H1 (cell line): Measurements from ENCODE around the gene MRPS24. TPM values are rescaled to one million over a fixed set of nuclear protein-coding genes. Genes with fewer than 3 reads are reported as not detected.

Experiments
- CTCF ChIA-PET: fragments of 300-600 bp; sonication (Branson Sonifier 250); formaldehyde crosslinking; loops from one replicate; lab custom pipeline; 2021; ENCODE audit not compliant: partially characterized antibody; lab: Charles Lee
- POLR2A ChIA-PET: fragments of 300-600 bp; sonication (Branson Sonifier 250); formaldehyde crosslinking; loops from one replicate; lab custom pipeline; 2021; ENCODE audit warnings: inconsistent platforms; ENCODE audit not compliant: partially characterized antibody; lab: Charles Lee
- DNase-seq, 2 experiments: peaks; one replicate each; pipeline versions ENCODE4 v3.0.0 to v3.0.0-alpha.2; 2010 to 2022; ENCODE audit warnings: low spot score in 2 of 2, low read depth in 1 of 2, mixed read lengths in 1 of 2
- FAIRE-seq: peaks from 2 replicates; lab custom pipeline; 2011; peaks lifted over from hg19 to GRCh38; lab: Jason Lieb, UNC
- H2AFZ ChIP-seq: 2 replicates; pipeline ENCODE4 v1.8.1; 2012; ENCODE audit warnings: low read length, inconsistent platforms
- H2AK5ac ChIP-seq: 2 replicates; pipeline ENCODE4 v1.6.1; 2013; ENCODE audit warnings: low read depth, low read length
- H2BK120ac ChIP-seq: replicated peaks from 2 replicates; pipeline ENCODE3; 2013; ENCODE audit warnings: low read depth, low read length, inconsistent platforms
- H2BK12ac ChIP-seq: 2 replicates; pipeline ENCODE4 v1.6.1; 2013; ENCODE audit warnings: low read depth, low read length
- H2BK15ac ChIP-seq: 2 replicates; pipeline ENCODE4 v1.6.1; 2013; ENCODE audit warnings: low read length
- H2BK20ac ChIP-seq: 2 replicates; pipeline ENCODE4 v1.6.1; 2013; ENCODE audit warnings: low read length
- H2BK5ac ChIP-seq: 2 replicates; pipeline ENCODE4 v1.6.1; 2013; ENCODE audit warnings: low read depth, low read length
- H3K14ac ChIP-seq: 2 replicates; pipeline ENCODE4 v1.6.1; 2013; ENCODE audit warnings: inconsistent platforms; ENCODE audit not compliant: insufficient read length
- H3K18ac ChIP-seq: 2 replicates; pipeline ENCODE4 v1.6.1; 2013; ENCODE audit warnings: low read length; ENCODE audit errors: extremely low read depth
- H3K23ac ChIP-seq: 2 replicates; pipeline ENCODE4 v1.6.1; 2013; ENCODE audit warnings: inconsistent platforms; ENCODE audit not compliant: insufficient read length
- H3K23me2 ChIP-seq: 2 replicates; pipeline ENCODE4 v1.6.1; 2013; ENCODE audit warnings: low read depth, low read length
- H3K27ac ChIP-seq: 2 replicates; pipeline ENCODE4 v1.6.1; 2011; ENCODE audit warnings: low read depth, low read length, inconsistent platforms
- H3K27me3 ChIP-seq, 4 experiments: replicated peaks in 1 of 4; 1 replicate in 1 of 4; 2 replicates in 3 of 4; pipeline versions ENCODE4 v1.6.1 to v1.8.1; 2011 to 2013; ENCODE audit warnings: low read length in 3 of 4, mild to moderate bottlenecking in 3 of 4, inconsistent platforms in 2 of 4, mixed read lengths in 2 of 4, moderate library complexity in 1 of 4; ENCODE audit not compliant: control insufficient read depth in 3 of 4, insufficient read depth in 3 of 4; ENCODE audit errors: extremely low read depth in 1 of 4
- H3K36me3 ChIP-seq, 4 experiments: 2 replicates each; pipeline versions ENCODE4 v1.6.1 to v1.8.1; 2011 to 2013; ENCODE audit warnings: mild to moderate bottlenecking in 4 of 4, low read length in 3 of 4, moderate library complexity in 2 of 4, control low read depth in 1 of 4, inconsistent platforms in 1 of 4; ENCODE audit not compliant: insufficient read depth in 4 of 4, control insufficient read depth in 2 of 4
- H3K4ac ChIP-seq: replicated peaks from 2 replicates; pipeline ENCODE3; 2013; ENCODE audit warnings: low read length, low read depth, mixed read lengths, inconsistent platforms; ENCODE audit not compliant: insufficient read length
- H3K4me1 ChIP-seq, 4 experiments: replicated peaks in 1 of 4; 1 replicate in 1 of 4; 2 replicates in 3 of 4; pipeline versions ENCODE4 v1.6.1 to v1.8.1; 2011 to 2013; ENCODE audit warnings: low read length in 3 of 4, inconsistent platforms in 2 of 4, mixed read lengths in 1 of 4; ENCODE audit not compliant: insufficient read depth in 4 of 4, control insufficient read depth in 3 of 4
- H3K4me2 ChIP-seq, 2 experiments: 2 replicates each; pipeline versions ENCODE4 v1.6.1 to v1.8.1; 2011 to 2013; ENCODE audit warnings: low read depth in 2 of 2, low read length in 2 of 2, control low read depth in 1 of 2, inconsistent platforms in 1 of 2, mild to moderate bottlenecking in 1 of 2; ENCODE audit not compliant: insufficient read depth in 1 of 2
- H3K4me3 ChIP-seq, 4 experiments: fragments of 200-600, 300-600 bp in 1 of 4; sonication (generic), shearing (Covaris generic), sonication (Bioruptor Twin) in 1 of 4; 2 replicates each; pipeline versions ENCODE4 v1.5.1 to v1.8.1; 2011 to 2016; ENCODE audit warnings: low read length in 4 of 4, low read depth in 3 of 4, control low read depth in 2 of 4, inconsistent platforms in 2 of 4, mild to moderate bottlenecking in 2 of 4, mixed read lengths in 1 of 4, moderate library complexity in 1 of 4; ENCODE audit not compliant: insufficient read depth in 2 of 4; ENCODE audit errors: extremely low read depth in 1 of 4
- H3K56ac ChIP-seq: replicated peaks from 2 replicates; pipeline ENCODE3; 2013; ENCODE audit warnings: low read depth, mild to moderate bottlenecking, mixed read lengths, low read length, inconsistent platforms; ENCODE audit not compliant: insufficient read length
- H3K79me1 ChIP-seq: 2 replicates; pipeline ENCODE4 v1.6.1; 2013; ENCODE audit warnings: low read depth, low read length, control low read depth
- H3K79me2 ChIP-seq, 2 experiments: 2 replicates each; pipeline versions ENCODE4 v1.6.1 to v1.8.1; 2012 to 2013; ENCODE audit warnings: low read length in 2 of 2, mild to moderate bottlenecking in 2 of 2, inconsistent platforms in 1 of 2; ENCODE audit not compliant: insufficient read depth in 2 of 2, control insufficient read depth in 1 of 2
- H3K9ac ChIP-seq, 4 experiments: replicated peaks in 1 of 4; 1 replicate in 1 of 4; 2 replicates in 3 of 4; pipeline versions ENCODE4 v1.6.1 to v1.8.1; 2011 to 2013; ENCODE audit warnings: low read depth in 3 of 4, low read length in 3 of 4, control low read depth in 2 of 4, mild to moderate bottlenecking in 2 of 4, moderate library complexity in 2 of 4, inconsistent platforms in 1 of 4; ENCODE audit errors: extremely low read depth in 1 of 4
- H3K9me3 ChIP-seq, 2 experiments: 2 replicates each; pipeline versions ENCODE4 v1.6.1 to v1.8.1; 2012 to 2013; ENCODE audit warnings: mild to moderate bottlenecking in 2 of 2, moderate library complexity in 2 of 2, control low read depth in 1 of 2, inconsistent platforms in 1 of 2, low read depth in 1 of 2, low read length in 1 of 2, mixed read lengths in 1 of 2; ENCODE audit not compliant: insufficient read depth in 2 of 2
- H4K20me1 ChIP-seq, 2 experiments: replicated peaks in 1 of 2; 2 replicates each; pipeline versions ENCODE3 to v1.8.1; 2011 to 2013; ENCODE audit warnings: inconsistent platforms in 2 of 2, low read length in 2 of 2, mild to moderate bottlenecking in 1 of 2; ENCODE audit not compliant: insufficient read depth in 2 of 2, control insufficient read depth in 1 of 2
- H4K5ac ChIP-seq: 2 replicates; pipeline ENCODE4 v1.6.1; 2013; ENCODE audit warnings: low read length, low read depth, mixed read lengths, inconsistent platforms; ENCODE audit not compliant: insufficient read length
- H4K8ac ChIP-seq: 2 replicates; pipeline ENCODE4 v1.8.0; 2013; ENCODE audit warnings: mild to moderate bottlenecking, moderate library complexity, low read length, inconsistent platforms; ENCODE audit not compliant: insufficient read depth; ENCODE audit errors: extremely low read depth
- H4K91ac ChIP-seq: replicated peaks from 2 replicates; pipeline ENCODE3; 2013; ENCODE audit warnings: low read length, mixed read lengths, inconsistent platforms; ENCODE audit not compliant: insufficient read length
- ASH2L ChIP-seq: fragments of 200-600, 300-600 bp; sonication (generic); IDR thresholded peaks from one replicate; pipeline ENCODE4 v1.7.1; 2017; ENCODE audit warnings: low read length
- CBX8 ChIP-seq: fragments of 300-800, 300-1000 bp; sonication (generic); IDR thresholded peaks from 2 replicates; pipeline ENCODE4 v1.7.1; 2016; ENCODE audit warnings: low read depth, low read length, borderline replicate concordance
- KDM5A ChIP-seq: fragments of 200-600 bp; IDR thresholded peaks from 2 replicates; pipeline ENCODE4 v1.7.1; 2012; ENCODE audit warnings: mild to moderate bottlenecking, low read length, inconsistent platforms, mixed read lengths
- POLR2A ChIP-seq, 2 experiments: IDR thresholded peaks; 1 replicate in 1 of 2; 2 replicates in 1 of 2; pipeline ENCODE4 v1.6.1; 2011; ENCODE audit warnings: low read depth in 2 of 2, low read length in 2 of 2, mild to moderate bottlenecking in 2 of 2; ENCODE audit errors: control extremely low read depth in 1 of 2
- RBBP5 ChIP-seq: IDR thresholded peaks from 2 replicates; pipeline ENCODE4 v1.7.1; 2012; ENCODE audit warnings: low read depth, mild to moderate bottlenecking, inconsistent platforms, low read length, moderate library complexity, borderline replicate concordance
- RFX5 ChIP-seq: IDR thresholded peaks from 2 replicates; pipeline ENCODE4 v1.6.1; 2011; ENCODE audit warnings: low read depth, low read length, improper control_type of control experiment, borderline replicate concordance
- TCF12 ChIP-seq: IDR thresholded peaks from 2 replicates; pipeline ENCODE4 v1.6.1; 2011; ENCODE audit warnings: low read depth, mild to moderate bottlenecking, low read length
- WGBS, 2 experiments: shearing (Covaris generic) in 1 of 2; methylation state at CpG; one replicate each; pipeline versions ENCODE4 v1.1.6 to v1.1.7; 2013 to 2015; ENCODE audit warnings: low lambda C conversion rate in 2 of 2, mixed read lengths in 2 of 2, inconsistent platforms in 1 of 2, low coverage in 1 of 2, missing lambda C conversion rate in 1 of 2; ENCODE audit not compliant: insufficient replicate concordance in 2 of 2, insufficient coverage in 1 of 2, insufficient read length in 1 of 2; ENCODE audit errors: extremely low coverage in 1 of 2, missing lambda C conversion rate in 1 of 2; 5-methylcytosine and 5-hydroxymethylcytosine counted together
- polyA plus RNA-seq, 7 experiments: library from polyadenylated mRNA; depleted of rRNA in 3 of 7; stranded (reverse) in 5 of 7; unstranded in 2 of 7; fragments of >200 nt in 5 of 7; fragments of 200-250 nt in 2 of 7; gene quantifications; 1 replicate in 5 of 7; 2 replicates in 1 of 7; 4 replicates in 1 of 7; pipeline versions ENCODE4 v1.2.1 to v1.2.3, GENCODE V29; 2011 to 2013; ENCODE audit warnings: missing spikeins in 2 of 7, mixed read lengths in 2 of 7
- total RNA-seq: library from RNA; stranded (reverse); fragmentation: NEBNext Ultra II Directional; extraction: Animal tissue kit (Norgen Biotek cat#: 25700); gene quantifications from 2 replicates; pipeline ENCODE4 v1.2.1, GENCODE V29; 2021
- TF ChIP-seq, protein P1 (sequence below): IDR thresholded peaks from 2 replicates; pipeline ENCODE4 v1.6.1; 2012; ENCODE audit warnings: low read length, inconsistent platforms

Gene MRPS24
- total and polyA plus RNA-seq, 2 of the 8 experiments (the other 6 are each of a cell fraction or from before 2014, with no cell fraction given): 133 to 347 TPM

- Histone ChIP-seq H2AK5ac (no peak overlapping the region), H3K79me1 (0 out of 2 replicates have a peak, but pooled peaks cover 2% of the 10 kb centered on the region), H4K5ac (no peak overlapping the region), H3K14ac (no peak overlapping the region), H3K27ac (no peak overlapping the region), H3K36me3 (no peaks in the 10 kb centered on the region), H4K20me1 (no peaks in the 10 kb centered on the region), H2BK12ac (no peak overlapping the region), H2BK15ac (no peak overlapping the region), H3K79me2 (no peaks in the 10 kb centered on the region), H3K4me2 (no peak overlapping the region), H2BK20ac (no peak overlapping the region), H3K9ac (no peak overlapping the region), H3K9me3 (no peaks in the 10 kb centered on the region), H3K4me3 (no peak overlapping the region), H2BK120ac (no peak overlapping the region), H3K4ac (no peak overlapping the region), H2BK5ac (no peak overlapping the region), H3K27me3 (peaks cover 0 to 1% (median 0%) of the 10 kb centered on the region in 4 experiments; a peak in 1 of 7 replicates), H3K18ac (no peak overlapping the region), H4K8ac (no peak overlapping the region), H3K23me2 (no peaks in the 10 kb centered on the region), H3K56ac (no peak overlapping the region), H3K23ac (no peak overlapping the region), H4K91ac (no peak overlapping the region), H2AFZ (no peak overlapping the region), H3K4me1 (peaks cover 0 to 10% (median 3%) of the 10 kb centered on the region in 4 experiments; a peak in 3 of 7 replicates)
- FAIRE-seq: no peak
- WGBS, 2 experiments: 88% methylated on average over 1 of the region's 1 CpG; no CpG with 5 or more reads in 1 of the 2 experiments
- ChIA-PET POLR2A (interaction anchor here (0.9 kb wide), 1 partner anchor 96 kb away, joined by 4 read pairs; the partner anchor contains the start of gene COA1), CTCF (interaction anchor here (1.6 to 1.8 kb wide), 2 partner anchors 13 to 242 kb away, joined by 7 to 8 read pairs; partner anchors contain the start of gene STK17A)
- TF ChIP-seq CBX8 (no peak), ASH2L (no peak), POLR2A (IDR thresholded peaks at IDR 0.05; ENCODE audit: control extremely low read depth in 1 of 2, low read depth in 2 of 2, low read length in 2 of 2) (no peak), RFX5 (no peak), TCF12 (no peak), RBBP5 (no peak), KDM5A (no peak)
- TF ChIP-seq, protein P1, sequence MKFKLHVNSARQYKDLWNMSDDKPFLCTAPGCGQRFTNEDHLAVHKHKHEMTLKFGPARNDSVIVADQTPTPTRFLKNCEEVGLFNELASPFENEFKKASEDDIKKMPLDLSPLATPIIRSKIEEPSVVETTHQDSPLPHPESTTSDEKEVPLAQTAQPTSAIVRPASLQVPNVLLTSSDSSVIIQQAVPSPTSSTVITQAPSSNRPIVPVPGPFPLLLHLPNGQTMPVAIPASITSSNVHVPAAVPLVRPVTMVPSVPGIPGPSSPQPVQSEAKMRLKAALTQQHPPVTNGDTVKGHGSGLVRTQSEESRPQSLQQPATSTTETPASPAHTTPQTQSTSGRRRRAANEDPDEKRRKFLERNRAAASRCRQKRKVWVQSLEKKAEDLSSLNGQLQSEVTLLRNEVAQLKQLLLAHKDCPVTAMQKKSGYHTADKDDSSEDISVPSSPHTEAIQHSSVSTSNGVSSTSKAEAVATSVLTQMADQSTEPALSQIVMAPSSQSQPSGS: no peak
- DNase-seq: no peak
Measured at GRCh38 chr7:43824963-43825362, 44.4 kb downstream of the MRPS24 start.
